Stimulated activated CD4-positive, alpha-beta T cell treated with anti-CD3 and anti-CD28 coated beads, Interleukin-4, amount 100 ng/mL, for 24 hours (primary cell): Measurements from ENCODE around the gene RASGRP4.

Experiments
- DNase-seq: peaks from one replicate; pipeline ENCODE4 v3.0.0-alpha.2; 2020

RASGRP4 gene

DNA sequence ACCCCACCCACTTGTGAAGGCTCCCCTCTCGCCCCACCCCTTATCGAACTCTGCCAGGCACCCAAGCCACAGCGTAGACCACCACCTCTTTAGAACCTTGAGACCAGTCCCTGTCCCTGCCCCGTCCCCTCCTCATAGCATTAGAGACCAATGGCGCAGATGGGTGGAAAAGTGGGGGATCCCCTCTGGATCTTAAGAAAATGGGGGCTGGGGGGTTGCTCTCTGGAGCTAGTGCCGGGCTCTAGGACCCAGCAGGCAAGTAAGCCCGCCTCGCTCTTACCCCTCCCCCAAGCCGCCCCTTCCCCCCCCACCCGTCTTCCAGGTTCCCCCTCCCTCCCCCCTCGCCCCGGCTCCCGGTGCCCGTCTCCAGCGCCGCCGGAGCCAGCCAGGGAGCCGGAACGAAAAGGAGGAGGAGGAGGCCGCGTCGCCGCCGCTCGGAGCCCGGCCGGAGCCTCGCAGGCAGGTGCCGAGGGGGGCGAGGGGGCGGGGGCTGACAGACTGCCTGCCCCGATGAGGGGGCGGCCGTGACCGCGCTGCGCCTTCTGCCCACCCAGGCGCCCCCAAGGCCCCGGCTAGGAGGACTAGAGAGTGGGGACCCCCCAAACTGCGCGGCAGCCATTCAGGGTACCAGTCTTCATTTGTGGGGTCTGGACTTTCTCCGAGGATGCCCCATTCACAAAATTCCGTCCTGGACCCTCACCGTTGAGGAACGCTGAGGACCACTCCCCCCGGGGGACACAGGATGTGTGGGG lies 37.5 kb downstream of the RASGRP4 start, which contains the start of gene SPRED3:
Gene SPRED3, plus strand, starts transcription at position 349 of the 752 bp plus-strand sequence. CDS start 1,606 bp downstream, outside the sequence.
- no peak for DNase-seq

GRCh38 chr19:38387550-38388348 lies 38.3 kb downstream of the RASGRP4 start, which contains the start of gene GGN:
Gene GGN (minus strand): TSS chr19:38388034. CDS start chr19:38387261, 773 bp downstream.
- peak; percentile 84 for DNase-seq

- no peak for DNase-seq
These were observed 39.0 kb downstream of the RASGRP4 start for GRCh38 chr19:38386971-38387549.

- no peak for DNase-seq
These were observed 39.6 kb downstream of the RASGRP4 start for GRCh38 chr19:38386300-38386970.

DNA sequence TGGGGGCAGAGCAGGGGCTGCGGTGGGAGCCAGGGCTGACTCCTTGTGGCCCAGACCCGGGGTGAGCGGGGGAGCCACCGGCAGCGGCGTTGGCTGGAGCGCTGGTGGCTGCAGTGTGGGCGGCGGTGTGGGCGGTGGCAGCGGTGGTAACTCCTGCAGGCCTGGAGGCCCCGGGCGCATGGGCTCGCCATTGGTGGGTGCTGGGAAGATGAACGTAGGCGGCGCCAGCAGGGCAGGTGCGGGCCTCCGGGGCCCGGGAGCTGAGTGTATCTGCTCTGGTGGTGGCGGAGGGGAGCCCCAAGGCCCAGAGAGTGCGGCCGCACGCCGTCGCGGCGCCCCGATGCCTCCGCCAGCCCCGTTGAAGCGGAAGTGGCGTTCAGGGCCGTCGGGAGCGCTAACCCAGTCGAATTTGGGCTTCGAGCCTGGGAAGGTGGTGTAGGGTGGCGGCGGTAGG lies 40.2 kb downstream of the RASGRP4 start:
- DNase-seq: no peak

- DNase-seq: no peak
These were observed 40.8 kb downstream of the RASGRP4 start for GRCh38 chr19:38385057-38385803.

- DNase-seq: no peak
These were observed 41.6 kb downstream of the RASGRP4 start for GRCh38 chr19:38384209-38385027.

GRCh38 chr19:38383743-38384142 lies 42.3 kb downstream of the RASGRP4 start:
- DNase-seq: no peak

- no peak for DNase-seq
These were observed 42.8 kb downstream of the RASGRP4 start for GRCh38 chr19:38383184-38383583.

DNA sequence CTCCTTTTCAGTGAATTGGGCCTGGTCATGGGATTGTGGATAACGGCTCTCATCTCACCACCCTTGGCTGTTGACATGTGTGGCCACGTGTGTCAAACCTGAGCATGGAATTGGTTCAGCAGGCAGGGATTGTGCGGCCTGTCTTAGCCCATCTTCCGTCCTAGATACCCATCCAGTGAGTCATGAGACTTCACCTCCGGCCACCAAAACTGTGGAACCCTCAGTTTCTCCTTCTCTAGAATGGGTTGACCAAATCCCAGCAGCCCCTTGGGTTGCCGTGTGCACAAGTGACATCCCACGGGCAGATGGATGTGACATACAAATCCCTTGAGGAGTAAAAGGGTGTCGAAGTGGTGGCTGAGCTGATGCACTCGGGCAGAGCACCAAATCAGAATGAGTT lies 44.9 kb downstream of the RASGRP4 start:
- DNase-seq: no peak

GRCh38 chr19:38378866-38379265 lies 47.2 kb downstream of the RASGRP4 start:
- no peak for DNase-seq

- no peak for DNase-seq
These were observed 49.0 kb downstream of the RASGRP4 start for GRCh38 chr19:38377052-38377451.

DNA sequence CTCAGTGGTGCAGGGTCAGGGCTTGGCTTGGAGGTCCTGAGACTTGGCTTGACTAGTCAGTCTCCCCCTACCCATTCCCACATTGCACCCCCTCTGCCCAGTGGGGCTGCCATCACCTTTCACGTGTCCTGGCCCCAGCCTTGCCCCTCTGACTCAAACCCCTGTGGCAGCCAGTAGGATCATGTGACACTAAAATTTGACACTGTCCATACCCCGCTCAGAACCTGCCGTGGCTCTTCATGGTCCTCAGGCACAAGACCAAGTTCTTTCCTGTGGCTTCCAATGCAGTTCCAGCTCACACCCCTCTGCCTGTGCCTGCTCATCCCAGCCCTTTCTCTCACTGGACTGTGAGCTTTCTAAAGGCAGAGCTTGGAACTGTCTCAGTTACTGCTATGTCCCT lies 49.4 kb downstream of the RASGRP4 start:
- no peak for DNase-seq

GRCh38 chr19:38375748-38376147 lies 50.3 kb downstream of the RASGRP4 start:
- no peak for DNase-seq

- DNase-seq: peak; percentile 22
These were observed 50.9 kb downstream of the RASGRP4 start for GRCh38 chr19:38375098-38375493.

DNA sequence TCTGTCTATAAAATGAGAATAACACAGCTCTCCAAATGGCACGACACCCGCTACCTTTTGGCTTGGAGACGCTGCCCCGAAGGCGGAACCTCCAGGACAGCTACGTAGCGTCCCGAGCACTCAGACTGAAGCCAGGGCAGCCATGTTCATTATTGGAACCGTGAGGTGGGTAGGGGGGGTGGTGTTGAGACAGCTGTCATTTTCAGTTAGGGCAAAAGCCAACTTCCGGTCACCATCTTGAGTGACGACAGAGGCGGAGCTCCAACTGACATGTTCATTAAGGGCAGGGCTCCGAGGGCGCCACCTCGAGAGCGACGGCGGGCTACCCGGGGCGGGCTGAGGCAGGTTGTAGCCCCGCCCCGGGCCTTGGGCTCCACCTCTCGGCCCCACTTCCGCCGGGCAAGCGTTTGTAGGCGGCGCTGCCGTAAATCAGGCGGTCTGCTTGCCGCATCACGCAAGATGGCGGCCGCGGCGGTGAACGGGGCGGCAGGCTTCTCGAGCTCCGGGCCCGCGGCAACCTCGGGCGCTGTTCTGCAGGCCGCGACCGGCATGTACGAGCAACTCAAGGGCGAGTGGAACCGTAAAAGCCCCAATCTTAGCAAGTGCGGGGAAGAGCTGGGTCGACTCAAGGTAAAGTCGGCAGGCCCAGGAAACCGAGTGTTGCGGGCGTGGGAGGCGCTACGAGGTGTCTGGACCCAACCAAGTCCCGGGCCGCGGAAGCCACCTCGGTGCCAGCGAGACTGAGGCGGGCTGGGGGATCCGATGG lies 51.5 kb downstream of the RASGRP4 start, which contains the start of gene PSMD8:
Gene PSMD8, plus strand, starts transcription at position 240 of the 766 bp plus-strand sequence. Its CDS starts 31 bp downstream, at position 271.
- peak; percentile 98 for DNase-seq

DNA sequence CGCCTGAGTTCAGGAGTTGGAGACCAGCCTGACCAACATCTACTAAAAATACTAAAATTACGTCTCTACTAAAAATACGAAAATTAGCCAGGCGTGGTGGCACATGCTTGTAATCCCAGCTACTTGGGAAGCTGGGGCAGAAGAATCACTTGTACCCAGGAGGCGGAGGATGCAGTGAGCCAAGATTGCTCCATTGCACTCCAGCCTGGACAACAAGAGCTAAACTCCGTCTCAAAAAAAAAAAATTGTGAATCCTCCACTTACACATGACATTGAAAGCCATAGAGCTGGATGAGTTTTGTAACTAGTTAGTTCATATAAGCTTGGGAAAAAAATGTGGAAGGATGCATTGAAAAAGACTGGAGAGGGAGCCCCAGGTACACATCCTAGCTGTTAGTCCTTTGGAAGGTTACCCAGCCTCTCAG lies 52.1 kb downstream of the RASGRP4 start:
- DNase-seq: no peak

DNA sequence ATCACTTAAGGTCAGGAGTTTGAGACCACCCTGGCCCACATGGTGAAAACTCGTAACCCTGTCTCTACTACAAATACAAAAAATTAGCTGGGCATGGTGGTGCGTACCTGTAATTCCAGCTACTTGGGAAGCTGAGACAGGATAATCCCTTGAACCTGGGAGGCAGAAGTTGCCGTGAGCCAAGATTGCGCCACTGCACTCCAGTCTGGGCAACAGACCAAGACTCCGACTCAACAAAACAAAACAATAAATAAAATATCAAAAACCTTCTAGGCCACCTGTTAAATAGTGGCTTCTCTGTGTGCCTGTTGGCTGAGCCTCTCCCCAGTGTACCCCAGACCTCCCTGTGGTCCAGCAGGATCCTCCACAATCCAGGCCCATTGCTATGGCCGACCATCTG lies 54.9 kb downstream of the RASGRP4 start:
- DNase-seq: no peak

- DNase-seq: no peak
These were observed 55.7 kb downstream of the RASGRP4 start for GRCh38 chr19:38370299-38370698.

GRCh38 chr19:38369584-38369983 lies 56.4 kb downstream of the RASGRP4 start:
- DNase-seq: no peak
